HG03175 (cell line): ENCODE measurements around the gene UBAP2.

ENCODE experiments used
- ATAC-seq: cut with Tn5 transposase; IDR thresholded peaks from one replicate; pipeline ENCODE4 v1.9.1; 2021; ENCODE audit warnings: mild to moderate bottlenecking, moderate library complexity; ENCODE audit not compliant: unreplicated experiment

UBAP2 gene

GRCh38 chr9:33924978-33925797, 123.5 kb downstream of the UBAP2 start:
- ATAC-seq = no peak

GRCh38 chr9:33923998-33924701, 124.5 kb downstream of the UBAP2 start:
- no peak for ATAC-seq

GRCh38 chr9:33923079-33923478, 125.6 kb downstream of the UBAP2 start:
- no peak for ATAC-seq

- ATAC-seq = no peak
Observed at GRCh38 chr9:33921967-33922895, 126.5 kb downstream of the UBAP2 start.

- ATAC-seq = no peak
Observed at GRCh38 chr9:33919276-33919897, 129.3 kb downstream of the UBAP2 start.

GRCh38 chr9:33917036-33917435, 131.7 kb downstream of the UBAP2 start:
- ATAC-seq = no peak

GRCh38 chr9:33914887-33915628, 133.6 kb downstream of the UBAP2 start:
- no peak for ATAC-seq

GRCh38 chr9:33913541-33913940, 135.1 kb downstream of the UBAP2 start:
- ATAC-seq = no peak

- no peak for ATAC-seq
Observed at GRCh38 chr9:33908749-33909148, 139.9 kb downstream of the UBAP2 start.

- ATAC-seq = no peak
Observed at GRCh38 chr9:33908114-33908513, 140.6 kb downstream of the UBAP2 start.

GRCh38 chr9:33907347-33907746, 141.3 kb downstream of the UBAP2 start:
- ATAC-seq = no peak

GRCh38 chr9:33906769-33907168, 141.9 kb downstream of the UBAP2 start:
- no peak for ATAC-seq

GRCh38 chr9:33905137-33905536, 143.6 kb downstream of the UBAP2 start:
- no peak for ATAC-seq

- ATAC-seq = no peak
Observed at GRCh38 chr9:33903157-33903780, 145.4 kb downstream of the UBAP2 start.

- no peak for ATAC-seq
Observed at GRCh38 chr9:33894316-33894715, 154.4 kb downstream of the UBAP2 start.

- ATAC-seq = no peak
Observed at GRCh38 chr9:33893861-33894260, 154.8 kb downstream of the UBAP2 start.

GRCh38 chr9:33885948-33886347, 162.7 kb downstream of the UBAP2 start:
- no peak for ATAC-seq

GRCh38 chr9:33884856-33885701, 163.6 kb downstream of the UBAP2 start:
- ATAC-seq = no peak

GRCh38 chr9:33881635-33882034, 167.1 kb downstream of the UBAP2 start:
- ATAC-seq = no peak
